Breast epithelium (tissue), 3 donors: ENCODE measurements around the gene GALNT16.
"Not testable (repeated sequence)": the region's sequence is repeated elsewhere in the genome, so short reads cannot be mapped to it uniquely, and the experiment has no call there.

ENCODE experiments used
- CTCF ChIP-seq, 3 donors: fragments of 450-650 bp; IDR thresholded peaks; one replicate each; pipeline ENCODE4 v1.5.1; 2016 to 2017; ENCODE audit warnings: antibody characterized with exemption in 3 of 3, mild to moderate bottlenecking in 3 of 3, moderate library complexity in 3 of 3
- POLR2A ChIP-seq: fragments of 450-650 bp; IDR thresholded peaks from one replicate; pipeline ENCODE4 v1.6.1; 2016; ENCODE audit warnings: antibody characterized with exemption, mild to moderate bottlenecking, moderate library complexity

- not testable (repeated sequence) for TF ChIP-seq CTCF (IDR thresholded peaks at IDR 0.05); POLR2A
Measured at GRCh38 chr14:69391400-69391799, 131.4 kb downstream of the GALNT16 start.
